Prostate gland (tissue), 2 donors: Measurements from ENCODE around the gene PRPF8. TPM values are rescaled to one million over a fixed set of nuclear protein-coding genes. Genes with fewer than 3 reads are reported as not detected.

Source experiments
- DNase-seq: peaks from one replicate; pipeline ENCODE4 v3.0.0-alpha.2; 2019; ENCODE audit warnings: low spot score
- H3K27ac ChIP-seq, 2 donors: fragments of 200-600 bp; sonication (generic); 2 replicates each; pipeline ENCODE4 v1.5.1; 2017 to 2019
- H3K27me3 ChIP-seq: fragments of 200-600 bp; sonication (generic); replicated peaks from 2 replicates; pipeline ENCODE4 v1.5.1; 2019; ENCODE audit not compliant: insufficient read depth
- H3K36me3 ChIP-seq, 2 donors: fragments of 200-600 bp; sonication (generic); 1 replicate in 1 of 2; 2 replicates in 1 of 2; pipeline versions ENCODE4 v1.5.1 to v1.8.1; 2017 to 2019
- H3K4me1 ChIP-seq: fragments of 200-600 bp; sonication (generic); replicated peaks from 2 replicates; pipeline ENCODE4 v1.5.1; 2019
- H3K4me3 ChIP-seq, 2 donors: fragments of 200-600 bp; sonication (generic); 2 replicates each; pipeline ENCODE4 v1.5.1; 2017 to 2019
- H3K9me3 ChIP-seq: fragments of 200-600 bp; sonication (generic); 2 replicates; pipeline ENCODE4 v1.5.1; 2017
- POLR2A ChIP-seq: fragments of 450-650 bp; IDR thresholded peaks from one replicate; pipeline ENCODE4 v1.6.1; 2016; ENCODE audit warnings: antibody characterized with exemption, mild to moderate bottlenecking
- POLR2AphosphoS5 ChIP-seq: sonication (generic); formaldehyde crosslinking; IDR thresholded peaks from one replicate; pipeline ENCODE4 v1.6.1; 2017; ENCODE audit warnings: antibody characterized with exemption
- WGBS: methylation state at CpG from one replicate; pipeline ENCODE4 v1.1.5; 2018; 5-methylcytosine and 5-hydroxymethylcytosine counted together
- intact Hi-C: fragments of 100-400 bp; cut with DNase I; formaldehyde crosslinking; loops from one replicate; pipeline ENCODE4 v1.14.2; 2022
- total RNA-seq, 2 donors: library from RNA; depleted of rRNA; stranded (reverse); fragments of >200 nt; gene quantifications; one replicate each; pipeline ENCODE4 v1.1.0, GENCODE V29; 2016
- TF ChIP-seq, protein P1 (sequence below), 4 experiments: fragments of 200-600 bp in 2 of 4; fragments of 450-650 bp in 2 of 4; sonication (generic) in 2 of 4; IDR thresholded peaks; 1 replicate in 3 of 4; 2 replicates in 1 of 4; pipeline ENCODE4 v1.5.1; 2016 to 2019; ENCODE audit warnings: antibody characterized with exemption in 4 of 4, mild to moderate bottlenecking in 2 of 4, moderate library complexity in 2 of 4

Gene PRPF8
- total RNA-seq, 2 donors from 2014 or later: 235 to 321 TPM

GRCh38 chr17:1649844-1650501 is 34.7 kb downstream of the PRPF8 start, which contains the start of gene RILP:
RILP (minus strand) TSS chr17:1649866; CDS start chr17:1649804, 62 bp downstream.
- Histone ChIP-seq H3K36me3 (peaks cover 33 to 43% of the 10 kb centered on the region in 2 donors), H3K9me3 (no peaks in the 10 kb centered on the region), H3K27me3 (no peaks in the 10 kb centered on the region), H3K27ac (peak within 1 kb of the TSS; percentile 92 to 96), H3K4me1 (peaks cover 8% of the 10 kb centered on the region), H3K4me3 (peak within 1 kb of the TSS; percentile 72 to 77)
- DNase-seq: peak; percentile 84
- TF ChIP-seq POLR2A (peak; percentile 53), POLR2AphosphoS5 (peak; percentile 83)
- TF ChIP-seq, protein P1, sequence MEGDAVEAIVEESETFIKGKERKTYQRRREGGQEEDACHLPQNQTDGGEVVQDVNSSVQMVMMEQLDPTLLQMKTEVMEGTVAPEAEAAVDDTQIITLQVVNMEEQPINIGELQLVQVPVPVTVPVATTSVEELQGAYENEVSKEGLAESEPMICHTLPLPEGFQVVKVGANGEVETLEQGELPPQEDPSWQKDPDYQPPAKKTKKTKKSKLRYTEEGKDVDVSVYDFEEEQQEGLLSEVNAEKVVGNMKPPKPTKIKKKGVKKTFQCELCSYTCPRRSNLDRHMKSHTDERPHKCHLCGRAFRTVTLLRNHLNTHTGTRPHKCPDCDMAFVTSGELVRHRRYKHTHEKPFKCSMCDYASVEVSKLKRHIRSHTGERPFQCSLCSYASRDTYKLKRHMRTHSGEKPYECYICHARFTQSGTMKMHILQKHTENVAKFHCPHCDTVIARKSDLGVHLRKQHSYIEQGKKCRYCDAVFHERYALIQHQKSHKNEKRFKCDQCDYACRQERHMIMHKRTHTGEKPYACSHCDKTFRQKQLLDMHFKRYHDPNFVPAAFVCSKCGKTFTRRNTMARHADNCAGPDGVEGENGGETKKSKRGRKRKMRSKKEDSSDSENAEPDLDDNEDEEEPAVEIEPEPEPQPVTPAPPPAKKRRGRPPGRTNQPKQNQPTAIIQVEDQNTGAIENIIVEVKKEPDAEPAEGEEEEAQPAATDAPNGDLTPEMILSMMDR (IDR thresholded peaks at IDR 0.05): no peak
- intact Hi-C loops: loop anchor here (5.0 kb wide), 1 partner anchor 73 kb away; no protein-coding TSS in a partner anchor
- 14% methylated on average over 23 of the region's 23 CpGs for WGBS

- DNase-seq: peak; percentile 93
- intact Hi-C loops: loop anchor here (5.0 kb wide), 1 partner anchor 72 kb away; no protein-coding TSS in a partner anchor
- WGBS: under 1% methylated on average over 47 of the region's 100 CpGs
- Histone ChIP-seq H3K27me3 (no peaks in the 10 kb centered on the region), H3K4me3 (peak overlapping the region; percentile 72 to 77), H3K9me3 (no peaks in the 10 kb centered on the region), H3K36me3 (peaks cover 26 to 36% of the 10 kb centered on the region in 2 donors), H3K27ac (peak overlapping the region; percentile 92 to 96), H3K4me1 (peaks cover 10% of the 10 kb centered on the region)
- TF ChIP-seq POLR2A: peak; percentile 74
- TF ChIP-seq POLR2AphosphoS5: peak; percentile 41
- TF ChIP-seq, protein P1 (IDR thresholded peaks at IDR 0.05): peak in 2 of 4 experiments; percentile 88 to 94
Measured at GRCh38 chr17:1648963-1649843, 35.5 kb downstream of the PRPF8 start.

DNA sequence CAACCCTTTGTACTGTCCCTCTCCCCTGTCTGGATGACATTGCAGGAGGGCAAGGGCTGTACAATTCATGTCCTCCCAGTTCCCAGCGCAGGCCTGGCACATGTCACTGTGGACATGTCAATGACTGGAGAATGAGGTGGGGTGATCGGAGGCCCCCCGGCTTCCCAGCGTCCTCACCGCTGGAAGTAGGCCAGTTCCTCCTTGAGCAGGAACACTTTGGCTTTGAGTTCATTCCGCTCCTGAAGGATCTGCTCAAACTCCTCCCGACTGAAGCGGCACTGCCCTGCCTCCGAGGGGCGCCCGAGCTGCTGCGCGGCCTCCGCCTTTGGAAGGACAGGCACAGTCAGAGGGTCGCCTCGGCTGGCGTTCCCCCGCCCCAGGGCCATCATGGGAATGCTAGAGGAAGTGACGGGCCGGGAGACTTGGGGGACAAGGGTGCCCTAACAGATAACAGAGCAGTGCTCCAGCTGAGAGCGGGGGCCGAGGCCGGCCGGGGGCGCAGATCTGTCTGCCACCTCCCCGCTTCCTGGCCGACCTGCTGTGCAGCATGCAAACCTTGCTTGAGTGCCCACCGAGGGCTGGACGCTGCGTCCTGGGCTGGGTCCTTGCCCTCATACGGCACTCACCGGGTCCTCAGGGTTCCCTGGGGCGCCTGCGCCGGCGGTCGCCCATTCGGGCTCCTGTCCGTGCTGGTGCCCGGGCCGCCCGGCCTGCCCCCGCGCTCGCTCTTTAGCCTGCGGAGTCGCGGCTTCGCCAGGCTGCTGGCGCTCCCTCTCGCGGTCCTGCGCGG is 36.3 kb downstream of the PRPF8 start:
- H3K27me3 ChIP-seq: no peaks in the 10 kb centered on the region
- 7% methylated on average over 53 of the region's 54 CpGs for WGBS
- intact Hi-C loops: loop anchor here (5.0 kb wide), 1 partner anchor 71 kb away; no protein-coding TSS in a partner anchor
- H3K36me3 ChIP-seq: peaks cover 18 to 29% of the 10 kb centered on the region in 2 donors
- TF ChIP-seq POLR2A (no peak), POLR2AphosphoS5 (no peak)
- TF ChIP-seq, protein P1 (IDR thresholded peaks at IDR 0.05): peak in 2 of 4 experiments; percentile 93 to 96
- peak overlapping the region; percentile 80 to 92 for H3K27ac ChIP-seq
- peak; percentile 32 for DNase-seq
- no peaks in the 10 kb centered on the region for H3K9me3 ChIP-seq
- H3K4me3 ChIP-seq: peak overlapping the region; percentile 72 to 77
- peaks cover 16% of the 10 kb centered on the region for H3K4me1 ChIP-seq

GRCh38 chr17:1647802-1648171 is 36.9 kb downstream of the PRPF8 start:
- H3K27ac ChIP-seq: peak overlapping the region; percentile 80 to 92
- TF ChIP-seq POLR2A (no peak), POLR2AphosphoS5 (no peak)
- TF ChIP-seq, protein P1 (IDR thresholded peaks at IDR 0.05): no peak
- peaks cover 13 to 23% of the 10 kb centered on the region in 2 donors for H3K36me3 ChIP-seq
- 48% methylated on average over 11 of the region's 11 CpGs for WGBS
- no peak overlapping the region for H3K4me3 ChIP-seq
- peaks cover 16% of the 10 kb centered on the region for H3K4me1 ChIP-seq
- no peak for DNase-seq
- intact Hi-C loops: loop anchor here (5.0 kb wide), 1 partner anchor 70 kb away; no protein-coding TSS in a partner anchor
- no peaks in the 10 kb centered on the region for H3K27me3 ChIP-seq
- no peaks in the 10 kb centered on the region for H3K9me3 ChIP-seq
